Neural cell (in vitro differentiated cells): Measurements from ENCODE around the gene KTI12. TPM values are rescaled to one million over a fixed set of nuclear protein-coding genes. Genes with fewer than 3 reads are reported as not detected.

Source experiments
- H2AFZ ChIP-seq: fragments of 200-600, 300-800 bp; sonication (generic), shearing (Covaris generic); 2 replicates; pipeline ENCODE4 v1.6.0; 2014; ENCODE audit warnings: low read depth, mild to moderate bottlenecking, antibody characterized with exemption, low read length, moderate library complexity
- H3F3A ChIP-seq: fragments of 200-600 bp; shearing (Covaris generic); 2 replicates; pipeline ENCODE4 v1.6.1; 2016; ENCODE audit warnings: mild to moderate bottlenecking, moderate library complexity, mixed read lengths, antibody characterized with exemption, low read length; ENCODE audit not compliant: insufficient read depth, poor library complexity, severe bottlenecking
- H3K27ac ChIP-seq: fragments of 200-600, 300-800 bp; sonication (generic), shearing (Covaris generic); 2 replicates; pipeline ENCODE4 v1.5.1; 2014; ENCODE audit warnings: mild to moderate bottlenecking, low read length, moderate library complexity
- H3K27me3 ChIP-seq: fragments of 300-800, 200-600 bp; sonication (generic), shearing (Covaris generic); 2 replicates; pipeline ENCODE4 v1.6.0; 2014; ENCODE audit warnings: mild to moderate bottlenecking, low read depth, low read length, moderate library complexity; ENCODE audit not compliant: insufficient read depth
- H3K36me3 ChIP-seq: fragments of 300-800, 200-600 bp; sonication (generic), shearing (Covaris generic); 2 replicates; pipeline ENCODE4 v1.5.1; 2014; ENCODE audit warnings: mild to moderate bottlenecking, antibody characterized with exemption, low read length, moderate library complexity; ENCODE audit not compliant: insufficient read depth
- H3K4me2 ChIP-seq: fragments of 300-800, 200-600 bp; sonication (generic), shearing (Covaris generic); 2 replicates; pipeline ENCODE4 v1.6.0; 2014; ENCODE audit warnings: mild to moderate bottlenecking, low read length
- H3K4me3 ChIP-seq: fragments of 300-800, 200-600 bp; sonication (generic), shearing (Covaris generic); 2 replicates; pipeline ENCODE4 v1.5.1; 2014; ENCODE audit warnings: mild to moderate bottlenecking, low read length, moderate library complexity
- H3K79me2 ChIP-seq: fragments of 200-600 bp; shearing (Covaris generic); replicated peaks from 2 replicates; pipeline ENCODE4 v1.6.0; 2014; ENCODE audit warnings: mild to moderate bottlenecking, low read length, moderate library complexity; ENCODE audit not compliant: insufficient read depth
- H3K9ac ChIP-seq: fragments of 300-800, 200-600 bp; sonication (generic), shearing (Covaris generic); 2 replicates; pipeline ENCODE4 v1.6.1; 2016; ENCODE audit warnings: mild to moderate bottlenecking, low read length, mixed read lengths
- H3K9me2 ChIP-seq: fragments of 200-600 bp; shearing (Covaris generic); 2 replicates; pipeline ENCODE4 v1.6.1; 2016; ENCODE audit warnings: mild to moderate bottlenecking, low read length, mixed read lengths; ENCODE audit not compliant: insufficient read depth
- H3K9me3 ChIP-seq: fragments of 200-600, 300-800 bp; sonication (generic), shearing (Covaris generic); 2 replicates; pipeline ENCODE4 v1.6.1; 2016; ENCODE audit warnings: mild to moderate bottlenecking, mixed run types, low read length, moderate library complexity, mixed read lengths
- H4K20me1 ChIP-seq: fragments of 200-600 bp; shearing (Covaris generic); 2 replicates; pipeline ENCODE4 v1.6.1; 2016; ENCODE audit warnings: mild to moderate bottlenecking, mixed run types; ENCODE audit not compliant: insufficient read depth
- CTCF ChIP-seq: fragments of 450-650 bp; IDR thresholded peaks from 2 replicates; pipeline ENCODE4 v1.5.1; 2014; ENCODE audit warnings: antibody characterized with exemption, mild to moderate bottlenecking, moderate library complexity; ENCODE audit not compliant: poor library complexity, severe bottlenecking
- EP300 ChIP-seq: fragments of 450-650 bp; conservative IDR thresholded peaks from 2 replicates; pipeline ENCODE4 v1.6.1; 2014; ENCODE audit warnings: antibody characterized with exemption, mild to moderate bottlenecking, moderate library complexity; ENCODE audit not compliant: poor library complexity, severe bottlenecking
- EZH2 ChIP-seq: fragments of 200-600, 300-800 bp; shearing (Covaris generic), sonication (generic); IDR thresholded peaks from 2 replicates; pipeline ENCODE4 v1.6.1; 2014; ENCODE audit warnings: antibody characterized with exemption, low read length, borderline replicate concordance, mild to moderate bottlenecking; ENCODE audit not compliant: insufficient read depth, poor library complexity, severe bottlenecking
- MXI1 ChIP-seq: fragments of 450-650 bp; conservative IDR thresholded peaks from 2 replicates; pipeline ENCODE4 v1.6.1; 2014; ENCODE audit warnings: antibody characterized with exemption, mild to moderate bottlenecking; ENCODE audit not compliant: poor library complexity, severe bottlenecking
- POLR2AphosphoS5 ChIP-seq: IDR thresholded peaks from 2 replicates; pipeline ENCODE4 v1.6.1; 2012
- RAD21 ChIP-seq: fragments of 450-650 bp; conservative IDR thresholded peaks from 2 replicates; pipeline ENCODE4 v1.6.1; 2014; ENCODE audit warnings: antibody characterized with exemption, mild to moderate bottlenecking, moderate library complexity
- REST ChIP-seq: IDR thresholded peaks from 2 replicates; pipeline ENCODE4 v1.6.1; 2012; ENCODE audit warnings: borderline replicate concordance
- SMC3 ChIP-seq: fragments of 450-650 bp; conservative IDR thresholded peaks from 2 replicates; pipeline ENCODE4 v1.6.1; 2014; ENCODE audit warnings: antibody characterized with exemption, mild to moderate bottlenecking, moderate library complexity; ENCODE audit not compliant: poor library complexity
- TAF1 ChIP-seq: IDR thresholded peaks from 2 replicates; pipeline ENCODE4 v1.6.1; 2012; ENCODE audit warnings: low read depth
- polyA plus RNA-seq: library from polyadenylated mRNA; depleted of rRNA; stranded (reverse); fragments of >200 nt; gene quantifications from 2 replicates; pipeline ENCODE4 v1.2.3, GENCODE V29; 2014

Gene KTI12
- polyA plus RNA-seq, 1 donor from 2014 or later: 14.0 TPM

- Histone ChIP-seq H3K9me2 (no peaks in the 10 kb centered on the region), H3K27me3 (no peaks in the 10 kb centered on the region), H4K20me1 (peaks cover 3% of the 10 kb centered on the region), H3K9me3 (no peaks in the 10 kb centered on the region), H3K4me2 (no peak overlapping the region), H3K4me3 (peak overlapping the region; percentile 80), H3K36me3 (peaks cover 10% of the 10 kb centered on the region), H2AFZ (no peak overlapping the region), H3K9ac (no peak overlapping the region), H3K27ac (no peak overlapping the region), H3F3A (no peaks in the 10 kb centered on the region), H3K79me2 (peaks cover 58% of the 10 kb centered on the region)
- TF ChIP-seq TAF1 (no peak), EP300 (no peak), MXI1 (no peak), RAD21 (no peak), REST (no peak), EZH2 (no peak), POLR2AphosphoS5 (no peak), SMC3 (no peak), CTCF (no peak)
Measured at GRCh38 chr1:52059888-52060287, 26.3 kb upstream of the KTI12 start.

- Histone ChIP-seq H3K4me2 (peak overlapping the region; percentile 98), H4K20me1 (peaks cover 3% of the 10 kb centered on the region), H3K9me3 (no peaks in the 10 kb centered on the region), H3K4me3 (peak overlapping the region; percentile 80), H3K27ac (peak overlapping the region; percentile 45), H3K79me2 (peaks cover 64% of the 10 kb centered on the region), H3K27me3 (no peaks in the 10 kb centered on the region), H3K36me3 (peaks cover 6% of the 10 kb centered on the region), H3K9ac (peak overlapping the region; percentile 44), H3F3A (no peaks in the 10 kb centered on the region), H2AFZ (no peak overlapping the region), H3K9me2 (no peaks in the 10 kb centered on the region)
- no peak for TF ChIP-seq TAF1
- TF ChIP-seq EP300: no peak
- TF ChIP-seq EZH2: no peak
- TF ChIP-seq MXI1: no peak
- TF ChIP-seq RAD21: no peak
- TF ChIP-seq REST: no peak
- TF ChIP-seq POLR2AphosphoS5: no peak
- TF ChIP-seq SMC3: no peak
Measured at GRCh38 chr1:52059321-52059720, 25.7 kb upstream of the KTI12 start.
